ENCODE measurements around the gene B9D1.

- TF ChIP-seq CTCF (IDR thresholded peaks at IDR 0.05; ENCODE audit: low read depth, low read length), result no peak
- no peak for TF ChIP-seq EZH2phosphoT487 (IDR thresholded peaks at IDR 0.05; ENCODE audit: low read depth)
Measured at GRCh38 chr17:19305761-19306159, 56.8 kb downstream of the B9D1 start.

Data from OCI-LY3 (cell line).